WTC11 (cell line): ENCODE data around the gene CAV1.

Experiments used
- E2F1 ChIP-seq: sonication (generic); formaldehyde crosslinking; IDR thresholded peaks from 2 replicates; pipeline ENCODE4 v1.8.0; 2022; ENCODE audit warnings: mild to moderate bottlenecking, missing genetic modification reagents
- ELF4 ChIP-seq: sonication (generic); formaldehyde crosslinking; IDR thresholded peaks from 2 replicates; pipeline ENCODE4 v1.8.1; 2022; ENCODE audit warnings: low read depth, mild to moderate bottlenecking, moderate library complexity, missing genetic modification reagents
- FOXJ3 ChIP-seq: sonication (generic); formaldehyde crosslinking; IDR thresholded peaks from 2 replicates; pipeline ENCODE4 v1.9.0; 2021; ENCODE audit warnings: missing genetic modification reagents, mild to moderate bottlenecking, borderline replicate concordance
- JUN ChIP-seq: sonication (generic); formaldehyde crosslinking; IDR thresholded peaks from 2 replicates; pipeline ENCODE4 v1.8.0; 2023; ENCODE audit warnings: mild to moderate bottlenecking, missing genetic modification reagents
- NFE2L1 ChIP-seq: sonication (generic); formaldehyde crosslinking; IDR thresholded peaks from 2 replicates; pipeline ENCODE4 v1.8.1; 2023; ENCODE audit warnings: missing genetic modification reagents
- NR3C1 ChIP-seq: sonication (generic); formaldehyde crosslinking; conservative IDR thresholded peaks from 2 replicates; pipeline ENCODE4 v1.8.1; 2023; ENCODE audit warnings: low read depth, mild to moderate bottlenecking, missing genetic modification reagents
- TEAD4 ChIP-seq: sonication (generic); formaldehyde crosslinking; IDR thresholded peaks from 2 replicates; pipeline ENCODE4 v1.8.0; 2022; ENCODE audit warnings: mild to moderate bottlenecking, missing genetic modification reagents
- ZNF512 ChIP-seq: sonication (generic); formaldehyde crosslinking; IDR thresholded peaks from 2 replicates; pipeline ENCODE4 v1.8.1; 2022; ENCODE audit warnings: missing genetic modification reagents, borderline replicate concordance
- TF ChIP-seq, protein P1 (sequence below): sonication (generic); formaldehyde crosslinking; IDR thresholded peaks from 2 replicates; pipeline ENCODE4 v1.8.1; 2022; ENCODE audit warnings: low read depth, missing genetic modification reagents, borderline replicate concordance
- TF ChIP-seq, protein P2 (sequence below): fragments of 200-600 bp; IDR thresholded peaks from 2 replicates; pipeline ENCODE4 v1.8.0; 2022; ENCODE audit warnings: antibody characterized with exemption
- TF ChIP-seq, protein P3 (sequence below): sonication (generic); formaldehyde crosslinking; conservative IDR thresholded peaks from 2 replicates; pipeline ENCODE4 v1.8.1; 2022; ENCODE audit warnings: mild to moderate bottlenecking, missing genetic modification reagents

DNA sequence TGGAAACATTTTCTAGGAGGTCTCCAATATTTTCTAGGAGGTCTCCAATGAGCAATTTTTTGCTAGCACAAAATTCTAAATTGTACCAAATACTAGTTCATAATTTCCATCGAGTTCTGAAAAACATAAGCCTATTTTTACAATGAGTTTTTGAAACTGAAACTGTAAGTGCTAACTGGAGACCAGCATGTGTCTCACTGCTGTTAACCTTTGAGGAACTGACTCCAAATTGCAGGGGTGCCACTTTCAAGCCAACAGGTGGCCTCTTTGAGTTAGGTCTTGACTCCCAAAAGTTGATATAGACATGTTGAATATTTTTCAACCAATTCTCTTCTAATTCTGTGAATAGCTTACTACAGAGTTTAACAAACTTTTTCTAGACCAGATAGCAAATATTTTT, 58.8 kb downstream of the CAV1 start:
- TF ChIP-seq ZNF512: no peak
- no peak for TF ChIP-seq FOXJ3 (CRISPR knock-in tag)
- TF ChIP-seq, protein P1, sequence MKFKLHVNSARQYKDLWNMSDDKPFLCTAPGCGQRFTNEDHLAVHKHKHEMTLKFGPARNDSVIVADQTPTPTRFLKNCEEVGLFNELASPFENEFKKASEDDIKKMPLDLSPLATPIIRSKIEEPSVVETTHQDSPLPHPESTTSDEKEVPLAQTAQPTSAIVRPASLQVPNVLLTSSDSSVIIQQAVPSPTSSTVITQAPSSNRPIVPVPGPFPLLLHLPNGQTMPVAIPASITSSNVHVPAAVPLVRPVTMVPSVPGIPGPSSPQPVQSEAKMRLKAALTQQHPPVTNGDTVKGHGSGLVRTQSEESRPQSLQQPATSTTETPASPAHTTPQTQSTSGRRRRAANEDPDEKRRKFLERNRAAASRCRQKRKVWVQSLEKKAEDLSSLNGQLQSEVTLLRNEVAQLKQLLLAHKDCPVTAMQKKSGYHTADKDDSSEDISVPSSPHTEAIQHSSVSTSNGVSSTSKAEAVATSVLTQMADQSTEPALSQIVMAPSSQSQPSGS (CRISPR knock-in tag): no peak
- no peak for TF ChIP-seq NR3C1 (CRISPR knock-in tag)
- TF ChIP-seq, protein P2, sequence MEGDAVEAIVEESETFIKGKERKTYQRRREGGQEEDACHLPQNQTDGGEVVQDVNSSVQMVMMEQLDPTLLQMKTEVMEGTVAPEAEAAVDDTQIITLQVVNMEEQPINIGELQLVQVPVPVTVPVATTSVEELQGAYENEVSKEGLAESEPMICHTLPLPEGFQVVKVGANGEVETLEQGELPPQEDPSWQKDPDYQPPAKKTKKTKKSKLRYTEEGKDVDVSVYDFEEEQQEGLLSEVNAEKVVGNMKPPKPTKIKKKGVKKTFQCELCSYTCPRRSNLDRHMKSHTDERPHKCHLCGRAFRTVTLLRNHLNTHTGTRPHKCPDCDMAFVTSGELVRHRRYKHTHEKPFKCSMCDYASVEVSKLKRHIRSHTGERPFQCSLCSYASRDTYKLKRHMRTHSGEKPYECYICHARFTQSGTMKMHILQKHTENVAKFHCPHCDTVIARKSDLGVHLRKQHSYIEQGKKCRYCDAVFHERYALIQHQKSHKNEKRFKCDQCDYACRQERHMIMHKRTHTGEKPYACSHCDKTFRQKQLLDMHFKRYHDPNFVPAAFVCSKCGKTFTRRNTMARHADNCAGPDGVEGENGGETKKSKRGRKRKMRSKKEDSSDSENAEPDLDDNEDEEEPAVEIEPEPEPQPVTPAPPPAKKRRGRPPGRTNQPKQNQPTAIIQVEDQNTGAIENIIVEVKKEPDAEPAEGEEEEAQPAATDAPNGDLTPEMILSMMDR: no peak
- TF ChIP-seq, protein P3, sequence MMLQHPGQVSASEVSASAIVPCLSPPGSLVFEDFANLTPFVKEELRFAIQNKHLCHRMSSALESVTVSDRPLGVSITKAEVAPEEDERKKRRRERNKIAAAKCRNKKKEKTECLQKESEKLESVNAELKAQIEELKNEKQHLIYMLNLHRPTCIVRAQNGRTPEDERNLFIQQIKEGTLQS (CRISPR knock-in tag): no peak
- no peak for TF ChIP-seq TEAD4
- TF ChIP-seq NFE2L1 (CRISPR knock-in tag): no peak
- TF ChIP-seq E2F1 (CRISPR knock-in tag): no peak
- TF ChIP-seq ELF4 (CRISPR knock-in tag): no peak
- TF ChIP-seq JUN (CRISPR knock-in tag): no peak
